ENCODE data around the gene SCNN1B.
A peak's percentile ranks its signal among the peaks of the same experiment; 100 is the strongest.

The SCNN1B gene

DNA sequence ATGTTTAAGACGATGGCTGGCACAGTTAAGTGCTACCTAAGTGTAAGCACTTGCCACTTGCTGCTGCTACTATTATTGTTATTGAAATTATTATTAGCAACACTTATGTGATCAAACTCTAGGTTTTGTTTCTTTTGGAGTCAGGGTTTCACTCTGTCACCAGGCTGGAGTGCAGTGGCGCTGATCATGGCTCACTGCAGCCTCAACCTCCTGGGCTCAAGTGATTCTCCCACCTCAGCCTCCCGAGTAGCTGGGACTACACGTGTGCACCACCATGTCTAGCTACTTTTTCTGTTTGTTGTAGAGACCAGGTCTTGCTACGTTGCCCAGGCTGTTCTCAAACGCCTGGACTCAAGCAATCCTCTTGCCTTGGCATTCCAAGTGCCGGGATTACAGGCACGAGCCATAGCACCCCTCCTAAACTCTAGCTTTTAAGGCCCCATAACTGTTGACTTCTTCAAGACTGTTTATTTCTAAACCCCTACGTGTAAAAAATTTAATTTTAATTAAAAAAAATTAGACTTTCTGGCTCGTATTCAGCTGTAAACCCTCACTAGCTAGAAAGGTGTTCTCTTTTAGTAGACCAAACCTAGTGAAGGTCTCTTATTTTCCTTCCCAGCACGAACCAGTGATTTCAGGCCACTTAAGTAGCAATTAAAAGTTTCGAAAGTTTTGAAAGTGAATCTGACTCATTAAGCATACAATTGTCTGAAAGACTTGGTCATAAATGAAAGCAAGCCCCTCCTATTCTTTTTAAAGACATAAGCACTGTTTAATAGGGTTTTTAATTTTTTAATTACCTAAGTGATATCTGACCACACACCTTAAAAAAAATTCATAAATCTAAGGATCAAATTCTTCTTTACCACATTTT is 11.7 kb upstream of the SCNN1B start (continued):
- TF ChIP-seq ZNF341 (tag by site-specific recombination; IDR thresholded peaks at IDR 0.05; ENCODE audit: low read depth) (no peak), ZNF221 (tag by site-specific recombination; IDR thresholded peaks at IDR 0.05; ENCODE audit: borderline replicate concordance) (no peak), ZNF629 (tag by site-specific recombination; IDR thresholded peaks at IDR 0.05) (0 out of 2 replicates have a peak, but pooled peaks have one; percentile 16), ZNF24 (tag by site-specific recombination; IDR thresholded peaks at IDR 0.05) (0 out of 2 replicates have a peak, but pooled peaks have one; percentile 17), ZNF747 (tag by site-specific recombination; IDR thresholded peaks at IDR 0.05) (no peak), ZNF140 (tag by site-specific recombination; IDR thresholded peaks at IDR 0.05) (no peak), ZBTB1 (tag by site-specific recombination; IDR thresholded peaks at IDR 0.05) (no peak), KLF7 (tag by site-specific recombination; IDR thresholded peaks at IDR 0.05; ENCODE audit: borderline replicate concordance) (no peak), PRDM1 (tag by site-specific recombination; IDR thresholded peaks at IDR 0.05) (peak; percentile 51; the same call in 1 of the 2 replicates), ZNF585B (tag by site-specific recombination; IDR thresholded peaks at IDR 0.05) (no peak), ZNF473 (tag by site-specific recombination; IDR thresholded peaks at IDR 0.05) (no peak)
- TF ChIP-seq, protein P1, sequence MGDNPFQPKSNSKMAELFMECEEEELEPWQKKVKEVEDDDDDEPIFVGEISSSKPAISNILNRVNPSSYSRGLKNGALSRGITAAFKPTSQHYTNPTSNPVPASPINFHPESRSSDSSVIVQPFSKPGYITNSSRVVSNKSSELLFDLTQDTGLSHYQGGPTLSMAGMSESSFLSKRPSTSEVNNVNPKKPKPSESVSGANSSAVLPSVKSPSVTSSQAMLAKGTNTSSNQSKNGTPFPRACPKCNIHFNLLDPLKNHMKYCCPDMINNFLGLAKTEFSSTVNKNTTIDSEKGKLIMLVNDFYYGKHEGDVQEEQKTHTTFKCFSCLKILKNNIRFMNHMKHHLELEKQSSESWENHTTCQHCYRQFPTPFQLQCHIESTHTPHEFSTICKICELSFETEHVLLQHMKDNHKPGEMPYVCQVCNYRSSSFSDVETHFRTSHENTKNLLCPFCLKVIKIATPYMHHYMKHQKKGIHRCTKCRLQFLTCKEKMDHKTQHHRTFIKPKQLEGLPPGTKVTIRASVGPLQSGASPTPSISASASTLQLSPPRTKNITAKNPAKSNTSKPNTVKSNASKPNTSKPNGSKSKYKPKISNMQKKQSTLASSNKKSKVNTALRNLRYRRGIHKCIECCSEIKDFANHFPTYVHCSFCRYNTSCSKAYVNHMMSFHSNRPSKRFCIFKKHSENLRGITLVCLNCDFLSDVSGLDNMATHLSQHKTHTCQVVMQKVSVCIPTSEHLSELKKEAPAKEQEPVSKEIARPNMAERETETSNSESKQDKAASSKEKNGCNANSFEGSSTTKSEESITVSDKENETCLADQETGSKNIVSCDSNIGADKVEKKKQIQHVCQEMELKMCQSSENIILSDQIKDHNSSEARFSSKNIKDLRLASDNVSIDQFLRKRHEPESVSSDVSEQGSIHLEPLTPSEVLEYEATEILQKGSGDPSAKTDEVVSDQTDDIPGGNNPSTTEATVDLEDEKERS (tag by site-specific recombination; IDR thresholded peaks at IDR 0.05): no peak
- TF ChIP-seq, protein P2, sequence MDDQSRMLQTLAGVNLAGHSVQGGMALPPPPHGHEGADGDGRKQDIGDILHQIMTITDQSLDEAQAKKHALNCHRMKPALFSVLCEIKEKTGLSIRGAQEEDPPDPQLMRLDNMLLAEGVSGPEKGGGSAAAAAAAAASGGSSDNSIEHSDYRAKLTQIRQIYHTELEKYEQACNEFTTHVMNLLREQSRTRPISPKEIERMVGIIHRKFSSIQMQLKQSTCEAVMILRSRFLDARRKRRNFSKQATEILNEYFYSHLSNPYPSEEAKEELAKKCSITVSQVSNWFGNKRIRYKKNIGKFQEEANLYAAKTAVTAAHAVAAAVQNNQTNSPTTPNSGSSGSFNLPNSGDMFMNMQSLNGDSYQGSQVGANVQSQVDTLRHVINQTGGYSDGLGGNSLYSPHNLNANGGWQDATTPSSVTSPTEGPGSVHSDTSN (CRISPR knock-in tag; IDR thresholded peaks at IDR 0.05): no peak

DNA sequence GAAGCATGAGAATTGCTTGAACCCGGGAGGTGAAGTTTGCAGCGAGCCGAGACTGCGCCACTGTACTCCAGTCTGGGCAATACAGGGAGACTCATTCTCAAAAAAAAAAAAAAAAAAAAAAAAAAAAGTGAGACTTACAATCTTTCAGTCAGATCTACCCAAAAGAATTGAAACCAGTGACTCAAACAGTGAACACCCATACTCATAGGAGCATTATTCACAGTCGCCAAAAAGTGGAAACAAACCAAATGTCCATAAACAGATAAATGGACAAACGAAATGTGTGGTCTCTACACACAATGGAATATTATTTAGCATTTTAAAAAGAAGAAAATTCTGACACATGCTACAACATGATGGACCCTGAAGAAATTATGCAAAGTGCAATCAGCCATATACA is 9.1 kb upstream of the SCNN1B start:
- Histone ChIP-seq H3K36me3 (ENCODE audit: control insufficient read depth in 2 of 2, insufficient read depth in 1 of 2, low read length in 2 of 2) (no peaks in the 10 kb centered on the region), H3K9me3 (ENCODE audit: control insufficient read depth, insufficient read depth, low read depth, low read length) (no peaks in the 10 kb centered on the region), H3K27ac (ENCODE audit: extremely low read depth, low read depth, low read length) (no peak overlapping the region), H3K4me1 (ENCODE audit: control insufficient read depth, insufficient read depth, low read length) (no peaks in the 10 kb centered on the region), H3K4me3 (ENCODE audit: low read depth, low read length) (no peak overlapping the region)
- ChIA-PET CTCF (no interaction called here), POLR2A (no interaction called here)
- TF ChIP-seq ZNF514 (tag by site-specific recombination; IDR thresholded peaks at IDR 0.05): no peak
- TF ChIP-seq ZNF133 (tag by site-specific recombination; IDR thresholded peaks at IDR 0.05): no peak
- TF ChIP-seq ZNF544 (tag by site-specific recombination; IDR thresholded peaks at IDR 0.05): no peak
- TF ChIP-seq, protein P3, sequence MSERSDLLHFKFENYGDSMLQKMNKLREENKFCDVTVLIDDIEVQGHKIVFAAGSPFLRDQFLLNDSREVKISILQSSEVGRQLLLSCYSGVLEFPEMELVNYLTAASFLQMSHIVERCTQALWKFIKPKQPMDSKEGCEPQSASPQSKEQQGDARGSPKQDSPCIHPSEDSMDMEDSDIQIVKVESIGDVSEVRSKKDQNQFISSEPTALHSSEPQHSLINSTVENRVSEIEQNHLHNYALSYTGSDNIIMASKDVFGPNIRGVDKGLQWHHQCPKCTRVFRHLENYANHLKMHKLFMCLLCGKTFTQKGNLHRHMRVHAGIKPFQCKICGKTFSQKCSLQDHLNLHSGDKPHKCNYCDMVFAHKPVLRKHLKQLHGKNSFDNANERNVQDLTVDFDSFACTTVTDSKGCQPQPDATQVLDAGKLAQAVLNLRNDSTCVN (tag by site-specific recombination; optimal IDR thresholded peaks at IDR 0.05): no peak
- TF ChIP-seq, protein P4, sequence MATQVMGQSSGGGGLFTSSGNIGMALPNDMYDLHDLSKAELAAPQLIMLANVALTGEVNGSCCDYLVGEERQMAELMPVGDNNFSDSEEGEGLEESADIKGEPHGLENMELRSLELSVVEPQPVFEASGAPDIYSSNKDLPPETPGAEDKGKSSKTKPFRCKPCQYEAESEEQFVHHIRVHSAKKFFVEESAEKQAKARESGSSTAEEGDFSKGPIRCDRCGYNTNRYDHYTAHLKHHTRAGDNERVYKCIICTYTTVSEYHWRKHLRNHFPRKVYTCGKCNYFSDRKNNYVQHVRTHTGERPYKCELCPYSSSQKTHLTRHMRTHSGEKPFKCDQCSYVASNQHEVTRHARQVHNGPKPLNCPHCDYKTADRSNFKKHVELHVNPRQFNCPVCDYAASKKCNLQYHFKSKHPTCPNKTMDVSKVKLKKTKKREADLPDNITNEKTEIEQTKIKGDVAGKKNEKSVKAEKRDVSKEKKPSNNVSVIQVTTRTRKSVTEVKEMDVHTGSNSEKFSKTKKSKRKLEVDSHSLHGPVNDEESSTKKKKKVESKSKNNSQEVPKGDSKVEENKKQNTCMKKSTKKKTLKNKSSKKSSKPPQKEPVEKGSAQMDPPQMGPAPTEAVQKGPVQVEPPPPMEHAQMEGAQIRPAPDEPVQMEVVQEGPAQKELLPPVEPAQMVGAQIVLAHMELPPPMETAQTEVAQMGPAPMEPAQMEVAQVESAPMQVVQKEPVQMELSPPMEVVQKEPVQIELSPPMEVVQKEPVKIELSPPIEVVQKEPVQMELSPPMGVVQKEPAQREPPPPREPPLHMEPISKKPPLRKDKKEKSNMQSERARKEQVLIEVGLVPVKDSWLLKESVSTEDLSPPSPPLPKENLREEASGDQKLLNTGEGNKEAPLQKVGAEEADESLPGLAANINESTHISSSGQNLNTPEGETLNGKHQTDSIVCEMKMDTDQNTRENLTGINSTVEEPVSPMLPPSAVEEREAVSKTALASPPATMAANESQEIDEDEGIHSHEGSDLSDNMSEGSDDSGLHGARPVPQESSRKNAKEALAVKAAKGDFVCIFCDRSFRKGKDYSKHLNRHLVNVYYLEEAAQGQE (tag by site-specific recombination; IDR thresholded peaks at IDR 0.05): no peak
- no peak for TF ChIP-seq BCL11A (tag by site-specific recombination; IDR thresholded peaks at IDR 0.05; ENCODE audit: low read depth)
- TF ChIP-seq ZNF510 (tag by site-specific recombination; IDR thresholded peaks at IDR 0.05; ENCODE audit: insufficient replicate concordance): no peak
- TF ChIP-seq OSR2 (tag by site-specific recombination; IDR thresholded peaks at IDR 0.05): no peak

Measured in HEK293 (cell line).